Measurements from ENCODE around the gene THAP4.

DNA sequence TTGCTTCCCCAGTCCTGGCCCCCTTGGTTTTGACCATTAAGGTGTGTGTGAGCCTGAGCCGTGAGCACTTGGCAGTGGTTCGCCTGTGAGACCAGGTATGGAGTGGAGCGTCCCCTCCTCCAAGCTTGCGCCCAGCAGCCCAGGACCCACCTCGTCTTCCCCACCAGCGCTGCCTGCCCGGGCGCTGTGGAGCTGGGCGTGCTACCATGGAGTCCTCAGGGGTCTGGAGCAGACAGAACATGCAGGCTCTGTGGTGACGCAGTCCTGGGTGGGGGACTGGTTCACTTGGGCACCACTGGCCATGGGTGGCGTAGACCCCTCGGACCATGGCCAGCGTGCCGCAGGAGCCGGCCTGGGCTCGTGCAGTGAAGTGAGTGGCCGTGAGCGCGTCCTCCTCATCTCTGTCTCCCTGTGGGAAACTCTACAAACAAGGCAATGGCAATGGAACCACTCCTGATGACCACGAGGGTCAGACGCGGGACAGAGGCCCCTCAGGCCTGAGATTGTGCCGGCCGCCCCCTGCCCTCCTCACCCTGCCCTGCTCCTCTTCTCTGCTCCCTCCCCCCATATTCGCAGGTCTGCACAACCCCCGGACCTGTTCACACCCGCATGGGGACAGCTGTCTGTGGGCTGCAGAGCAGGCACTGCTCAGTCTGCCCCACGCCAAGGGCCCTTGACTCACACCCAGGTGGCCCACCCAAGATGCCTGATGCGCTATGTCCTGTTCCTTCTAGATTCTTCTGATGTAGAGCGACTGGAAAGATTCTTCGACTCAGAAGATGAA, 34.7 kb upstream of the THAP4 start:
- TF ChIP-seq, protein P1, sequence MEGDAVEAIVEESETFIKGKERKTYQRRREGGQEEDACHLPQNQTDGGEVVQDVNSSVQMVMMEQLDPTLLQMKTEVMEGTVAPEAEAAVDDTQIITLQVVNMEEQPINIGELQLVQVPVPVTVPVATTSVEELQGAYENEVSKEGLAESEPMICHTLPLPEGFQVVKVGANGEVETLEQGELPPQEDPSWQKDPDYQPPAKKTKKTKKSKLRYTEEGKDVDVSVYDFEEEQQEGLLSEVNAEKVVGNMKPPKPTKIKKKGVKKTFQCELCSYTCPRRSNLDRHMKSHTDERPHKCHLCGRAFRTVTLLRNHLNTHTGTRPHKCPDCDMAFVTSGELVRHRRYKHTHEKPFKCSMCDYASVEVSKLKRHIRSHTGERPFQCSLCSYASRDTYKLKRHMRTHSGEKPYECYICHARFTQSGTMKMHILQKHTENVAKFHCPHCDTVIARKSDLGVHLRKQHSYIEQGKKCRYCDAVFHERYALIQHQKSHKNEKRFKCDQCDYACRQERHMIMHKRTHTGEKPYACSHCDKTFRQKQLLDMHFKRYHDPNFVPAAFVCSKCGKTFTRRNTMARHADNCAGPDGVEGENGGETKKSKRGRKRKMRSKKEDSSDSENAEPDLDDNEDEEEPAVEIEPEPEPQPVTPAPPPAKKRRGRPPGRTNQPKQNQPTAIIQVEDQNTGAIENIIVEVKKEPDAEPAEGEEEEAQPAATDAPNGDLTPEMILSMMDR (IDR thresholded peaks at IDR 0.05; ENCODE audit: insufficient read depth, low read length): no peak
- TF ChIP-seq POLR2AphosphoS5 (IDR thresholded peaks at IDR 0.05; ENCODE audit: low read depth): no peak
